HG02884 (cell line): ENCODE measurements around the gene KRT14.
"Not testable (repeated sequence)": the region's sequence is repeated elsewhere in the genome, so short reads cannot be mapped to it uniquely, and the experiment has no call there.

Source experiments
- ATAC-seq: cut with Tn5 transposase; IDR thresholded peaks from one replicate; pipeline ENCODE4 v1.9.1; 2021; ENCODE audit warnings: mild to moderate bottlenecking, moderate library complexity; ENCODE audit not compliant: unreplicated experiment

Gene KRT14

DNA sequence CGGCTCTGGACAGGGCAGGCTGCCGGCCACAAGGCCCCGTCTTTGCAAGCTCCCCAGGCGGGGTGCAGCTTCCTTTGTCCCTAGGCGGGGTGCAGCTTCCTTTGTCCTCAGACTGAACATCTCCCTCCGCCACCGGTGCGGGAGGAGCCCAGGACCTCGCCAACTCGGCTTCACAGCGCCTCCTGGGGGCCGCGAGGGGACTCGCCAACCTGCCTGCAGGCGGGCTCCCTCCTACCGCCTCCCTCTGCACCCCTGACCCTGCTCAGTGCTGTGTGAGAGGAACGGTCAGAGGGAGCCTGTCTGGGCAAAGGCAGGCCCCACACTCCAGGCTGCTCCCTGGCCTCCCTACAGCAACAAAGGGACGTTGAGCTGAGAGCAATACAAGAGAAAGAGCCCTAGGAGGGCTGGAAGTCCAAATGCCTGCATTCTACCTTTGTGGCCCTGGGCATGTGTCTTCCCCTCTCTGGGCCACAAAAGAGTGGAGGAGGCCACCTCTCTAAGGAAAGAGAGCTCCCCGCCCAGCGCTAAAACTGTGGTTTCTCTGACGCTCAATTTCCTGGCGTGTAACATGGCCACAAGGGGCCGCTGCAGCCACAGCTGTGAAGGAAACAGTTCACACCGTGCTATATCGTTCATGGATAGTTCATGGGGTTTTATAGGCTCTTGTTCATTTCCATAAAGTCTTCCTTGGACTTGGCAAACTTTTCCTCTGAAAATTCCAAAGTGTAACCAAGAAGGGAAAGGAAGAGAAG, 37.7 kb downstream of the KRT14 start:
- no peak for ATAC-seq

DNA sequence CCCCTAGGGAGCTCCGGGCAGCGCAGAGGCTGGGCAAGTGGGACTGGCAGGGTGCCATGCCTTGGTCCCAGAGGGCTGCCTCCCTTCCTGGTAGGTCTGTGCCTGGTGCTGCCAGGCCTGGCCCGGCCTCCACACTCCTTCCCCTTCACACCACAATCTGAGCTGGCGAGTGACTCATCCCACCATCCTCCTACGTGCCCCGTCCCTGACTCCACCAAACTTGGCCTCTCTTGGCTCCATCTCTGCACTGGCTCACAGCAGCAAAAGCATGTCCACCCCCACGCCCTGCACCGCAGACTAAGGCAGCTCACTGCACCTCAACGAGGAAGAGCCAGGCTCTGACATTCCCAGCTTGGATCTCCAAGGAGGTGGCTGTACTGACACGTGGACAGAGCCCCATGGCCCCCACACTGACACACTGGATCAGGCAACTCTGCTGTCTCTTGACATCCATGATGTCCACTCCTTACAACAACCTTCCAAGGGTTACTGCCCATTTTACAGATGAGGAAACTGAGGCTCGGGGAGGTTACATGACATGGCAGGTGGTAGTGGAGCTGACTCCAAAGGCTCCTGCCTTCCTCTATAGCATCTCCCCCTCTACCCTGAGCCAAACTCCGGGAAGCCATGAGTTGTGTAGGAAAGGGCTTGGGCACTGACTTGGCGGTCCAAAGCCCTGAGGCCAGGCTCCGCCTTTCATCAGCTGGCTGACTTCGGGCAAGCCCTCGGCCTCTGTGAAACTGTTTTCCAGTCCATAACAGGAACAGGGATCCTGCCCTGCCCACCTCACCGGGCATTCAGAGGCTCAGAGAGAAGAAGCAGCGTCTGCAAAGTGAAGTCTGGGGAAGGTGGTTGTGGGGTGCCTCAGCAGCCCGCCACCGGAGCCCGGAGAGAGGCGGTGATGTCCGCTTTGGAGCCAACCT, 38.5 kb downstream of the KRT14 start:
- ATAC-seq, result no peak

DNA sequence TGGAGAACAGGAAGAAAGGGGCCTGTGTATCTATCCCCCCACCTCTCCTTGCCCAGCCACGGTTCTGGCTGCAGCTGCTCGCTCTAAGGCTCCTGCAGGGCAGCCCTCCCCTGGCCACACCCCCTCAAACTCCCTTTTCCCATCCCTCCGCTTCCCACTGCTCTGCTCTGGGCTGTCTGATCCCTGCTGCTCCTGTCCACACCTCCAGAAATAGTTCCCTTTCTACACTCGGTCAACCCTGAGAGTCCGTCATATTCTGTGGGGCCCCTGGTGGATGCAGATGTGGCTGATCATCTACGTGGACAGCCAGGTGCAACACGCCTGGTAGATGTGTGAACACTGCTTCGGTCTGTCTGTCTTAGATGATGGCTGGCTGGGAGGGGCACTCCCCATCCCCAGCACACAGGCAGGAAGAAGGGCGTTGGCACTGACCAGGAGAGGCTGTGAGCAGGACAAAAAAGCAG, 39.3 kb downstream of the KRT14 start:
- no peak for ATAC-seq

DNA sequence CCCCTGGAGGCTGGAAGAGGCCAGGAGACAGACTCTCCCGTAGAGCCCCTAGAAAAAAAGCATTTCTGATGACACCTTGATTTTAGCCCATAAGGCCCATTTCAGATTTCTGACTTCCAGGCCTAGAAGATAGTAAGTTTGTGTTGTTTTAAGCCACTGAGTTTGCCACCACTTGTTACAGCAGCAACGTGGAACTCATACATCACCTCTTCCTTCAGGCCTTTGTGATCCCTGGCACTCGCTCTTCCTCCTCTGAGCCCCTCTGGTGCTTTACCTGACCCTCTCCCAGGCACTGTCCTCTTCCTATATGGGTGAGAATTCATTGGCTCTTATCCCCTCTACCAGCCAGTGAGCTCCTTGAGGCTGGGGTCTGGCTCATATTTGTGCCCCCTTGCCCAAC, 39.9 kb downstream of the KRT14 start:
- ATAC-seq, result no peak

DNA sequence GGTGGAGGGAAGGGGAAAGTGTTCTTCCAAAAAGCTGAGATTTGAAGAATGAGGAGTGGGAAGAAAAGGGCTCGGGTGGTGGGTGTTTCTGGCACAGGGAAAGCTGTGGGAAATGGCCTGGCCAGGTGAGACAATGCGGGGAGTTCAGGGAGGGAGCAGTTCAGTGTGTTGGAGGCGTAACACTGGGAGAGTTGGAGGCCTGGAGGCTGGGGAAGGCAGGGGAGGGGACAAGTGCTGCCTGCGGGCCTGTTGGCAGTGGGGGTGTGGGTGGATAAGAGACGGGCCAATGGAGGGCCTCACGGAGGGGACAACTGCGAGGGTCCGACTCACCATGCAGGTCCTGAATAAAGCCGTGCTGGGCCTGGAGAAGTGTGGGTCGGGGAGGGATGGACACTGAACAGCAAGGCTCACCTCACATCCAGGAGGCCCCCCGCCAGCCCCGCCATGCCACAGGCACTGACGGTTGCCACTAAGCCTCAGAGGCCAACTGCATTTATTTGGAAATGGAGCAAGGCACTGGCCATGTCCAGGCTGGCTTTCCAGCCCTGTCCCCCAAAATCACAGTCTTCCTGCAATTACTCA, 40.8 kb downstream of the KRT14 start:
- no peak for ATAC-seq

DNA sequence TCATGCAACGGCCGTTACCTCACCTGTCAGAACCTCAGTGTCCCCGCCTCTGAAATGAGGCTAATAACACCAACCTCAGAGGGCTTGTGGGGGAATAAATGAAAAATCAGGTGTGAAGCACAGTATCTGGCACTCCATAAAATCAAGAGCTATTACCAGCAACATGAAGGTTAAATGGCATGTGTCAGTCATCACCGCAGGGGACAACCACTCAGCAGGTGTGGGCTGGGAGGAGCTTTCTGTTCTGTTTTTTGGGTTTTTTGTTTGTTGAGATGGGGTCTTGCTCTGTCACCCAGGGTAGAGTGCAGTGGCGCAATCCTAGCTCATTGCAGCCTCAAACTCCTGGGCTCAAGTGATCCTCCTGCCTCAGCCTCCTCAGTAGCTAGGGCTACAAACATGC, 41.8 kb downstream of the KRT14 start:
- ATAC-seq, result no peak

DNA sequence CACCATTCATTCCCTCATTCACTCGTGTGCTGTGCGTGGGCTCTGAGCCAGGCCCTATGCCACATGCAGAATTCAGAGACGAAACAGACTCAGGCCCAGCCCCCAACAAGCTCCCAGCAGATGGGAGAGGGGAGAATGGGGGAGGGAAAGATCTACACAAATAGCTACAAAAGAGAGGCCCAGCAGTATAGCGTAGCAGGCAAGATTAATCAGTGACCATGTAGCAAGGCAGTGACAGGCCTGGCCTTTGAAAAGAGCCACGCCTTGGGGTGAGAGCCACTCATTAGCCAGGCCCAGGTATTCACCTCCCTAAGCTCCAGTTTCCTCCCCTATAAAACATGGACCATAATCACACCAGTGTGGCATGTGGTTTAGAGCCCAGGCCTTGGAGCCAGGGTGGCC, 42.2 kb downstream of the KRT14 start:
- no peak for ATAC-seq

DNA sequence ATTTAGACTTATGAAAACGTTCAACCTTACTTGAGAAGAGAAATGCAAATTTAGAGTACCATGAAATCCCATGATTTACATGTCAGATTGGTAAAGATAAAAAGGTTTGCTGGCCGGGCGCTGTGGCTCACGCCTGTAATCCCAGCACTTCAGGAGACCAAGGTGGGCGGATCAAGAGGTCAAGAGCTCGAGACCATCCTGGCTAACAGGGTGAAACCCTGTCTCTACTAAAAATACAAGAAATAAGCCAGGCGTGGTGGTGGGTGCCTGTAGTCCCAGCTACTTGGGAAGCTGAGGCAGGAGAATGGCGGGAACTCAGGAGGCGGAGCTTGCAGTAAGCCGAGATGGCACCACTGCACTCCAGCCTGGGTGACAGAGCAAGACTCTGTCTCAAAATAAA, 43.9 kb downstream of the KRT14 start:
- ATAC-seq, result not testable (repeated sequence)

DNA sequence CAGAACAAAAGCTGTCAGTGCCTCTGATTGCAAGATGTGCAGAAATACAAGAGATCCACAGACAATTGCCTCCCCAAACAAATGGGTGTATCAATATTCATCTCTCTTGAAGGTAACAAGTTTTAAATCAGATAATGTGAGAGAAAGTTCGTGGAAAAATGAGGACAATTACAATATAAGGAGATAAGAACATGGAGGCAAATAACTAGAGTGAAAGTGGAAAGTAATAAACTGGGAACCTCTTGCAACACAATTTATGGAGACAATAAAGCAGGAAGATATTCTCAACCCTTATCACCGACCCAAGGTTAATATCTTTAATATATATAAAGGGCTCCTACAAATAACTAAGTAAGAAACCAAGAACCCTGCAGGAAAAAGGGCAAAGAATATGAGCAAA, 44.3 kb downstream of the KRT14 start:
- ATAC-seq, result no peak

DNA sequence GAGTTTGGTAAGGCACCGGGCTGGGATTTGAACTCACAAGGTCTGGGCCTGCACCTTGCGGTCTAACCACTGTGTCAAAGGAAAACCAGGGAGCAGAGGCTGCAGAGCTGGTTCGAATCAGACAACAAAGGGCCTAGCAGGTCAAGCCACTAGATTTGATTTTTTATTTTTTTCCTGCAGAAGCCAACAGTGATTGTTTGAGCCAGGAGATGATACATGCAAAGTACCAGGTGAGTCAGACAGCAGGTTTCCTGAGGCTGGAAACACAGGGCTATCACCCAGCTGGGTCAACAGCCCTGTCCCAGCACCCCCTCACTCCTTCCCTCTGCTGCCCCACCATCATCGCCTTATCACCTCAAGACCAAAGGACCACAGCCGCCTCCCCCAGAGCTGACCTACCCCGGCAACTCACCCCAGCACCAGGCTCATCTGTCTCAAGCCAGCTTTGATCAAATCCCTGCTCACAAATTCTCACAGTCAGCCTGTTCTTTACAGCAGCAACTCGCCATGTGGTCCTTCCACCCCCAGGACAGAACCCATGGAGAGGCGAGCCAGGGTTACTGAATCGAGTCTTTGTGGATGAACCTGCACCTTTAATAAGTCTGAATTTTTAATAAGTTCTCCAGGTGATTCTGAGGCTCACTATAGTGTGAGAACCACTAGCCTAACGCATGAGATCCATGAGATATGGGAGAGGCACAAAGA, 45.6 kb downstream of the KRT14 start:
- ATAC-seq, result no peak

DNA sequence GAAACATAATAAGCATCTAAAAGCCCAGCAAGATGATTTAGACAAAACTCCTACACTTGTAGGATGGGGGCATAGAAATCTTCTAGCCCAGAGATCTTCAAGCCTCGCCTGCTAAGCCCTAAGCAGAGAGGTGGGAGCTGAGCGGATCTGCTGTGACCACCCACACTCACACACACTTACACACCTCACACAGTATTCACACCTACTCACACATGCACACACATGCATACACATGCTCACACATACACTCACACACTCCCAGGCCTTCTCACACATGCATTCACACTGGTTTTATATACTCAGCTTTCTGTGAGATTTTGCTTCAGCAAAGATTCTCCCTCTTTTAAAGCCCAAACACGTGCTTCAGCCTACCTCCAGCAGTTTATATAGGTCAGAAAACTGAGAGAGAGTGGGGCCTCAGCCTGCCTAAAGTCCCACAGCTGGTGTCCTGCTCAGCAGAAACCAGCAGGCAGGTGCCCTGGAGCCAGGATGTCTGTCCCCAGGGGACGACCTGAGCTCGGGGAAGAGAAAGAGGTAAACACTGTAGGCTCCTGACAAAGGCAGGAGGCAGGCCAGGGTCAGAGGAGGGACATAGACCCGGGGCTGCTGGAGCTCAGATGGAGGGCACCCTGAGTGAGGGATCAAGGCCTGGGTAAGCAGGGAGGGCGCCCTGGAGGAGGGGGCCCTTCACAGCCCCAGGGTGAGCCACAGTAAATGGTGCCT, 46.6 kb downstream of the KRT14 start:
- ATAC-seq, result no peak

DNA sequence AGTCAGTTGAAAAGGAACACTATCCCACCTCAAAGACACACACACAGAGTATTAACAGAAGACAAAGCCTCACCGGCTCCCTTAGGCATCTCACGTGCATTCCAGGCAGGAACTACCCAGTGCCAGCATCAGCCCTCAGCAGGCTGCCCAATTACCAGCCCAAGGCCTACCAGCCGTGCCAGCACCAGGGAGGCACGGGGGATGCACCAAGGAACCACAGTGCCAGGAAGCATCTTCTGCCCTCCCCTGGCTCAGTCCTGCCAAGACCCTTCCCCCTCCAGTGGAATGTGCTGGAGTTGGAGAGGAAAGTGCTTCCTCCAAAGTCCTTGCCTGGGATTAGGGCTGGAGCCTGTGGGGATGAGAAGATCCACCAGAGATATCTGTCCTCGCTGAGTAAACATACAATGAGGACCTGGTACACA, 47.6 kb downstream of the KRT14 start:
- ATAC-seq, result no peak

DNA sequence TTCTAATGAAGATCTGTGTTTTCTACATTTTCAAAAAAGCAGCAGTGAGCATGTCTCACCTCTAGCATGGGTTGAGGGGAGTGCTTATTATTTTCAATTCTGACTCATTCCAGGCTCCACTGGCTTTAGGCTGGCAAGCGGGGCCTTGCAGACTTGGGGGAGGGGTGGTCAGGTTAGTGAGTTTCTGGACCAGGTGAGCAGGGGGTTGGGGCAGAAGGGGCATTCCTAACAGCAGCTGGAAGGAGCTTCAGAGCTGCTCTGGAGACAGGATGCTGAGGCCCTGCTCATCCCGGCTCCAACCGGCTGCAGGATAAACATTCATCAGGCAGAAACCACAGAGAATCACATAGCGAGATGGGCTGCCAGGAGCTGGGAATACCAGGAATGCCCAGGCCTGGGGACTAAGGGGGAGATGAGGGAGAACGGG, 48.1 kb downstream of the KRT14 start:
- no peak for ATAC-seq

DNA sequence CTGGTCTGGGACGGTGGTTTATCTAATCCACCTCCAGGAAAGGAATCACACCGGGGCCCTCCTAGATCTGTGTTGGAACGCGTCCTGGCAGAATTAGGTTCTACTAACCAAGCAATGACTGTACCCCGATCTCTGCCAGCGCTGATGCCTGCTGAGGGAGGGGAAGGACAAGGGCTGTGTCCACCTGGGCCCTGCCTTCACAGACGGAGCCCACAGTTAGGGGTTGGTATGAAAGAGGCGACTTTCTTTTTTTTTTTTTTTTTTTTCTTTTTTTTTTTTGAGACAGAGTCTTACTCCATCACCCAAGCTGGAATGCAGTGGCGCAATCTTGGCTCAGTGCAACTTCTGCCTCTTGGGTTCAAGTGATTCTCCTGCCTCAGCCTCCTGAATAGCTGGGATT, 48.7 kb downstream of the KRT14 start:
- no peak for ATAC-seq

DNA sequence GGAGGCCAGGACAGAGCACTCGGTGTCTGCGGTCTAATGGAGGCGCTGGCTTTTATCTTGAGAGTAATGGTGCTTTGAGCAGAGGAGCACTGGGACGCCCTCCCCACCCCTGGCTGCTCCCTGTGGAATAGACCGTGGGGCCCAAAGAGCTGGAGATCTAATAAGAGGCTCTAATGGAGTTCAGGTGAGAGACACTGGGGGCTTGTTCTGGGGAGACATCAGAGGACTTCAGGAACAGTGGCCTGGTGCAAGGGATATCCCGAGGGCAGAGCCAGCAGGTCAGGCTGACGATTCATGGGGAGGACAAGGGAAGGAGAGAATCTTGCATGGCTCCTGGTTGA, 49.1 kb downstream of the KRT14 start:
- ATAC-seq, result no peak

DNA sequence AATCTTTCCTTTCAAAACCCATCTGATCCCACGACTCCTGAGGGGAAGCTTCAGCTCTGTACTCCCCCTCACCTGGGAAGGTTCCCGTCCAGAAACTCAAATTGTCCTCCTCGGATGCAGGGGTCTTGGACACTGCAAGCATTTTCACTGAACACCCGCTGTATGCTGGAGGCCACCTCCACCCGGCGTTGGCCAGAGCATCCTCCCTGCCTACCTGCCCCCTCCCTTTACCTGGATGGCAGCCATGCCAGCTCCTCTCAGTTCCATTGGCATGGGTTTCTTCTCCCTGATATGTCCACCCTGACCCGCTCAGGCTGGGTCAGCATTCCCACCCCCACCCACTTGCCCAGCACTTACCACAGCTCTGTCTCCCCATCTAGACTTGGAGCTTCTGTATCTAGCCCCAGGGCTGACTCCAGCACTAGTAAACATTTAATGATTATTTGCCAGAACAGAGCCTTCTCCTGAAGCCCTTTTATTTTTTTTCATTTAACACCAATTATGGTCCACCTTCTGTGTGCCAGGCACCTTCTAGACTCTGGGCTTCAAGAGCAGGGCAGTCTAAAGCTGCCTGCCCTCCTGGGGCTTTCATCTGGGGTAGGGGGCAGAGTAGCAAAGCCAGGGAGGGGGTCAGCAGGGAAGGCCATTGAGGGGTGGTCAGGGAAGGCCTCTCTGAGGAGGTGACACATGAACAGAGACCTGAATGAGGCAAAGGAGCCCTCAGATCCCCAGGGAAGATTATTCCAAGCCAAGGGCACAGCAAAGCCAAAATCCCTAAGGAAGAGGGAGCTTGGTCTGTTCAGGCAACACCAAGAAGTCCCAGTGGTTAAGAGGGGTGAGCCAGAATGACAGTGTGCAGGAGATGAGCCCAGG, 49.7 kb downstream of the KRT14 start:
- ATAC-seq, result no peak

DNA sequence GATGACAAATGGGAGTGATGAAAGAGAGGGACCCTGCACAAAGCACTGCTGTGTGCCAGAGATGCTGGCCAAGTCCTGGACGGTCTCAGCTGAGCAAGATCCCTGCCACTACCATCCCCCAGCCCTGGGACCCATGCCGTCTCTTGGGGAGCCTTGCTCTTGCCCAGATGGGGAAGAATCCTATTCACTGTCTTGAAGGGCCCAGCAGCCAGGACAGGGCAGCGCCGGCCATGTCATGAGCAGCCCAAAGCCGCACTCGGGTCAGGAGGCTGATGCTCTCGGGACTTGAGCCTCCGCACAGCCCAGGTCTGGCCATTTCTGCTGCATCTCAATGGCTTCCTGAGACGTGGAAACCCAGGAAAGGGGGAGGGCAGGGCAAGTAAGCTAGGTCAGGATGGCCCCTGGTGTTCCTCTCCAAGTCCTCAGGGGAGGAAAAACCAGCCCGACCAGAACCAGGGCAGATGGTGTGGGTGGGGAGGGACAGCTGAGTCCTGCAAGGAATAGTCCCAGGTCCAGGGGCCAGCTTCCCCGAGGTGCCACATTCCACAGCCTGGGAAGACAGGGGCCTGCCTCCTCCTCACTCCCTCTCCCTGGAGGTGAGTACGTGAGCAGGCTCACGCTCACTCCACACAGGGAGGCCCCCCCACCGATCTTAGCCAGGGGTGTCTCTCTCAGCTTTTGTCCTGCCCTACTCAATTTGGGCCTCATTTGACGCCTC, 50.8 kb downstream of the KRT14 start:
- no peak for ATAC-seq

DNA sequence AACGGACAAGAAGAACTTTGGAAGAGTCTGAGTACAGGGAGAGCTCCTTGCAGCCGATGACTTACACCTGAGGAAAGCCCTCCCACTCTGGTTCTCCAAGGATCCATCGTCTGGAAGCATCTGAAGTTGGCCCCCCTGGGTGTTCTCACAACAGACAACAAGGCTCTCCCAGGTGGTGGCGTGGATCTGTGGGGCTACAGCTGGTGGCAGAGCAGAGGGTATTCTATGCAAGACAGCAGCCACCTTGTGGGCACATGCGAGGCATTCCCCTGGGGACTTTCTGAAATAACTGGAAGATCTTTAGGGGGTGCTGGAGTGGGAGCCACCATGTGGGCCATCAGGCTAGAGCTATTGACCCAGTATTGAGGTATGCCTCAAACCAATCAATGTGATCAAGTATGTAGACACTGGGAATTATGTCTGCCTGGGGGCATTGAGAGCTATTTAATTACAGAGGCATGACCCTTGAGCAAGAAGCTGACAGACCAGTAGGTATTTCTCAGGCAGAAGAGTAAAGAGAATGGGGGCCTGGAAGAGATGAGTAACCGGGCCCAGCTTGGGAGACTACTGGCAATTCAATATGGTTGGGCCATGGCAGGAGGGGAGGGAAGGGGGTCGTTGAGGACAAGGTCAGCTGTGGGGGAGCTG, 51.7 kb downstream of the KRT14 start:
- ATAC-seq, result no peak
